ENCODE results near the gene TMEM63A. TPM values are rescaled to one million over a fixed set of nuclear protein-coding genes. Genes with fewer than 3 reads are reported as not detected.

The TMEM63A gene
- total RNA-seq, 1 experiment from 2014 or later = 7.8 TPM

- no peak for DNase-seq (ENCODE audit: low spot score)
Measured at GRCh38 chr1:225866981-225867380, 15.2 kb downstream of the TMEM63A start.

DNA sequence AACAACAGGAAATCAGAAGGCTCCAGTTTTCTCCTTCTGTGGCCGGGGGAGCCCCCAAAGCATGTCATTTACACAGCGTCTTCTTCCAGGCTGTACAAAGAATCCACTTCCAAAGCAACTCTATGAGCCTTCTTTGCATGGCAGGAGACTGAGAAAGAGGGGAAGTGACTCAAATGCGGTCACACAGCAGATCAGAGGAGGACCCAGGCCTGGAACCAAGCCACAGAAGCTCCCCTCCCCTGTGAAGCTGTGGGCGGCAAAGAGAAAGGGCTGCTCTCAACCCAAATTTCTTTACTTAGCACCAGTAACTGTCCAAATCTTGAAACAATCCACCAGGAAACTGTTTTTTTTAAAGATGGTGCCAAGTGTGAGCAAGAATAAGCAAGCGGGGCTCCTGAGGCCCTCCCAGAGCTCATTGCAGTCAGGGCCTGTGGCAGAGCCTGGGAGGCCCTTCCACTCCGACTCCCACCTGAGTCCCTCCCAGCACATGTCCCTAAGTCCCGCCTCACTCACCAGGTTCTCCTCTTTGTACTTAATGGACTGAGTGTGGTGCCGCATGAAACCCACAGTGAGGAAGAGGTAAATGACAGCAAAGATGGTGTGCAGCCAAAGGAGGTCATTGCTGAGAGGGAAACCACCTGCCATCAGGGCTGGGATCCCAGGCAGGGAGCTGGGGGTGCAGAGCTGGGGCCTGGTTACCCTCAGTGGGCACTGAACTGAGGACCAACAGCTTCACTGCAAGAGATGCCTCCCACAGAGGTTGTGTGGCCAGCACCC lies 15.9 kb downstream of the TMEM63A start:
- peak; percentile 83 for DNase-seq (ENCODE audit: low spot score)

GRCh38 chr1:225865514-225865913 lies 16.7 kb downstream of the TMEM63A start:
- DNase-seq (ENCODE audit: low spot score) = no peak

GRCh38 chr1:225863167-225863566 lies 19.0 kb downstream of the TMEM63A start:
- DNase-seq (ENCODE audit: low spot score) = peak; percentile 44

DNA sequence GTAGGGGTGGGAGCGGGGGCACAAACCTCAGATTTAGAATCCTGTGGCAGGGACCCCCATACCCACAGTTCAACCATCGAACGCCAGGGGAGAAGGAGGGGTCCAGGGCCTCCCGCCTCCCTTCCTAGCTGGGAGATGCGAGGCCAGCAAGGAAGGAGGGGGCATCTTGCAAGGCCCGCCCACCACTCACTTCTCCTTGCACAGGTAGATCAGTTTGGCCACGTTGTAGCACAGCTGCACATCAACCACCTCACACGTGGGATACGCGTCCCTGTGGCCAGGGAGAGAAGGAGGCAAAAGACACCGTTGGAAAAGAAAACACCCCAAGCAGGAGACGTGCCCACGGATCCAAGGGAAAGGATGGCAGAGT lies 19.6 kb downstream of the TMEM63A start:
- DNase-seq (ENCODE audit: low spot score) = no peak

- no peak for DNase-seq (ENCODE audit: low spot score)
Measured at GRCh38 chr1:225861834-225862580, 20.2 kb downstream of the TMEM63A start.

DNA sequence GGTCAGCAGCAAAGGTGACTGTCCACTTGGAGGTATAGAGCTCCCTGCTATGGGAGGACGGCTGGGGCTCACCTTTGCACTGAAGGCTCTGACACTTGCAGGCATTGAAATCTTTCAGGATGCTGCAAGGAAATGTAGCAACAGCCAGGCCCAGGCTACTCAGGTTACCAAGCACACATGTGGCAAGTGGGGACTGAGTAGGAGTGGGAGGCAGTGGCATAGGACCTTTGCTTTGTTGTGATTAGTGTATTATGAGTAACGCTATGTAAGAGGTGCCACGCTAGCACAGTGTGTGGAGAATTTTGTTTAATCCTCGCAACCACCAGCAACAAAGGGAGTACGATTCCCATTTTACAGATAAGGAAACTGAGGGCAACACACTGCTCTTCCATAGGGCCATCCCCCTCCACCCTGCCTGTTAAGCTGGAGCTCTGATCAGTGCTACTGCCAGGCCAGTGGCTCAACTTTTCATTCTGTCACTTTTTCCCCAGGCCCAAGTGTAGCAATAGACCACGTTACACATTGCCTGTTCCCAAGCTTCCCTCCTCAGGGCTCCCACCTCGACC lies 21.2 kb downstream of the TMEM63A start:
- DNase-seq (ENCODE audit: low spot score) = no peak

- no peak for DNase-seq (ENCODE audit: low spot score)
Measured at GRCh38 chr1:225860107-225860506, 22.1 kb downstream of the TMEM63A start.

DNA sequence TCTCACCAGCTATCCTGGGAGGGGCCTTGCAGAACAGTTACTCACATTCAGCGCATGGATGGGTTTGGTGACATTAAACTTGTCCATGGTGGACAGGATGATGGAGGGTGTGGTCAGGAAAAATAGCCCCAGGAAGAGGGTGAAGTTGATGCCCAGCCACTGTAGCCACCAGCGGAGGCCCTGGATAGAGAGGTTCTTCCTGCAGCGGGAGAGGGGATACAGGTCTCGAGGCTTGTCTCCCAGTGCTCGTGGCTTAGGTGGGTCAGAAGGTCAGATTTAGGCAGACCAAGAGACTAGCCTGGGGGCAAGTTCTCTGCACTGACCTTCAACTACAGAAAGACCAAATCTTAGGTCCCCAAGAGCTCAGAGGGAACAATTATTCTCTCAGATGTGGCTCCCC lies 23.0 kb downstream of the TMEM63A start:
- DNase-seq (ENCODE audit: low spot score) = no peak

DNA sequence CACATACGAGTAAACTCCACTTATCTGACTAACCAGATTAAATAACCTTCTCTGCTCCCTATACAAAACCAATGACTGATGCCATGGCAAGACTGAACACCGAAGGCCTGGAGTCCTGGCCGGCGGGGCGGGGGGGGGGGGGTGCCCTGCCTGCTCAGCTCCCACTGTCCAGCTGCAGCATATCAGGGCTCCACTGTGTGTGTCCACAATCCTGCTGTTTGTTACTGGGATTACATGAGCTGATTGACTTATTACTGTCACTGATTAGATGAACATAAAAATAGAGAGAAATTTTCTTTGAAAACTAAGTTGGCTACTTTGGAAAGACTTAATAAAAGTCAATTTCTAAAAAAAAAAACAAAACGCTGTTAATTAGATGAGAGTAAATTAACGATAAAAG lies 24.9 kb downstream of the TMEM63A start:
- DNase-seq (ENCODE audit: low spot score) = no peak

DNA sequence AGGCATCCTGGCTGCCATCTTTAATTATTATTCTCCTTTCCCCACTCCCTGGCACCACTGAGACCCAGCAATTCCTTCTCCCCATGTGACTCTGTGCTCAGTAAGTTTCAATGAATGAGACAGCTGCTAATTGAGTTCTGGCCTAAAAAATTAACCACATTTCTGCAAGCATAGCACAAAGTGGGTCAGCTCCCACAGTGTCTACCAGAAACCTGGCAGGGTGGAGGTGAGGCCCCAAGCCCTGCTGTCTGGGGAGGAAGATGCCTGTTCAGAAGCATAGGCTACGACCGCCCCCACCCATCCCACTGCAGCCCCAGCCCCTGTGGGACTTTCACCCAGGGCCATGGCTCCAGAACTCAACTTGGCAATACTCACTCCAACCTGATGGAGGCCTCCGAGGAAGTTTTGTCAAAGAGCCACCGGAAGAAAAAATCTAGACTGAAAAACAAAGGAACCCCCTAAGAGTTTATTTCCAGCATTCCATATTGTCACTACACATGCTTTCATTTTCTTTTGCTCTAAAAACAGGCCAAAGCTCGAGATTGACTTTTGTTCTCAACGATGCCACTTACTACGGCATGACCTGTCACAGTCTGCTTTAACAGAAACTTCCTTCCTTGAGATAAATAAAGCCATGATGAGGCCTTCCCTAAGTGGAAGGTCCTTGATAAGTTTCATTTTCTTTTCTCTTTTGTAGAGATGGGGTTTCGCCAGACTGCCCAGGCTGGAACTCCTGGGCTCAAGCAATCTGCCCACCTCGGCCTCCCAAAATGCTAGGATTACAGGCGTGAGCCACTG lies 26.5 kb downstream of the TMEM63A start:
- no peak for DNase-seq (ENCODE audit: low spot score)

- no peak for DNase-seq (ENCODE audit: low spot score)
Measured at GRCh38 chr1:225853441-225853840, 28.7 kb downstream of the TMEM63A start.

DNA sequence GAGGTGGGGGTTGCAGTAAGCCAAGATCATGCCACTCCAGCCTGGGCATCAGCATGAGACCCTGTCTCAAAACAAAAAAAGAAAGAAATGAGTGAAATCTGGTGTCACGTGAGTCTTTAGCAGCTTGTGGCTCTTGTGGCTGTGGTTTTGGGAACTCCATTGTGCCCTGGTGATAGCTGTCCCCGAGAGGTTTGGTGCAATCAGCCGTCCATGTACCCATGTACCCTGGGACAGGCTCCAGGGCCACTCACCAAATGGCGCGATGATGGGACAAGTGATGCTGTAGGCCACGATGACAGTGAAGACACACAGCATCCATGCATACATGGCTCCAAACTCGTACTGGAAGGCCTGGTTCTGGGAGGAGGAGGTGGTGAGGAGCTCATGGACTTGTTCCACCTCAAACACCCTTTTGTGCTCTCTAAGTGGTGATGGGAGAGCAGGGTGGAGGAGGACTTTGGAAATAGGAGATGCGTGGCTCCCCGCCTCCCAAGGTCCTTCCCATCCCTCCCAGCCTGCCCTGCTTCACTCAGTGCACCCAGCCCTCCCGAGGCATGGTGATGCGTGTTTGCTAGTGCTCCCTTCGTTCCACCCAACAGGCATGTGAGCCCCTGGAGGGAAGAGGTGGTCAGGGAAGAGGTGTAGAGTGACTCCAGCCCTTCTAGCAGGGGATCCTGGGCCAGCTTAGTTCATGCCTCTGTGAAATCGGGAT lies 29.6 kb downstream of the TMEM63A start:
- no peak for DNase-seq (ENCODE audit: low spot score)

DNA sequence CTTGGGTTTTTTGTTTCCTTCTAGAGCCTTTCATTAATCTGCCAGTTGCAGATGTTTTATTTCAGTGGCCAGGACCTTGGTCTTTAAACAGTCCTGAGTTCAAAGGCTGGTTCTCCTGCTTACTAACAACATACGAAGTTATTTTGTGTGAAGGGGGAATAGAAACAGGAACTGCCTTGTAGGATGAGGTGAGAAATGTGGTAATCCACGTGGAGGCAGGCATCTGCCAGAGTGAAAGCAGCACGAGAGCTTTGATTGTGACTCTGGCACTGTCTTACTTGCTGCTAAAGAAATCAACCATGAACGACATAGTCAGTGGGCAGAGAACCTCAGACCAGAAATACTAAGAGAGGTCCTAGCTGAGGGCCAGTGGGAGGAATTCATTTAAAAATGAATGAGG lies 30.4 kb downstream of the TMEM63A start:
- DNase-seq (ENCODE audit: low spot score) = no peak

DNA sequence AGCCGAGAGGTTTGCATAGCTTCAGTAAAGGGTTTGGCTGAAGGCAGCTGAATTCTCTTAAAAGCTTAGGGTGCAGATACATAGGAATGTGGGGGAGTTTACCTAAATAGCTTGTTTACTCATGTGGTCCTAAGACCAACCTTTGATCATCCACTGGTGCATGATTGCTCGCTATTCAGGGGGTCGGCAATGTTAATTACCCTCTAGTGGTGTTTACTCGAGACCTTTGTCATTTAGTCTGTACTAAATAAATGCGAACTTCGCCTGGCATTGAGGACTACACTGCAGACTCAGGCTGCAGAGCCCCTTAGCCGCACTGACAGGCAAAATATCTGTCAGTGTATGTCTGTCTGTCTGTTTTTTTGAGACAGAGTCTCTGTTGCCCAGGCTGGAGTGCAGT lies 31.8 kb downstream of the TMEM63A start:
- DNase-seq (ENCODE audit: low spot score) = no peak

GRCh38 chr1:225849925-225850324 lies 32.3 kb downstream of the TMEM63A start:
- no peak for DNase-seq (ENCODE audit: low spot score)

- DNase-seq (ENCODE audit: low spot score) = no peak
Measured at GRCh38 chr1:225848030-225848955, 33.9 kb downstream of the TMEM63A start.

DNA sequence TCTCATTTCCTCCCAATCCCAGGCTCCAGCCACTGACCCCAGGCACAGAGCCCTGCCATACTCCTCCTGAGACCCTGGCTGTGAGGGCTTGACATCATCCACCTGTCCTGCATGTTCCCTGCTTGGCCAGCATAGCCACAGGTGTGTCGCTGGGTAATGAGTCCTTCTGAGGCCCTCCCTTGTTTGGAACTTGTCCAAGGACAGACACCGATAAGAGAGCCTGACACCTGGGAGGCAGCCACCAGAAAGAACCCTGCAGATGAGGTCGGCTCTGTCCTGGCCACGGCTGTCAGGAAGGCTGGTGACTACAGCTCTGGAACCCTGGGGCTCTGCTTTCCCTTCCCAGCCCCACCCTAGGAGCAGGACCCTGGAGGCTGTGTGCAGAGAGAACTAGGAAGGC lies 34.6 kb downstream of the TMEM63A start:
- no peak for DNase-seq (ENCODE audit: low spot score)

GRCh38 chr1:225846331-225847310 lies 35.6 kb downstream of the TMEM63A start:
- DNase-seq (ENCODE audit: low spot score) = no peak
